GM12864 (cell line): ENCODE data around the gene ENTREP3.
"Not testable (repeated sequence)": the region's sequence is repeated elsewhere in the genome, so short reads cannot be mapped to it uniquely, and the experiment has no call there.

Experiments
- DNase-seq: peaks from one replicate; pipeline ENCODE4 v3.0.0-alpha.2; 2011; ENCODE audit warnings: low read depth
- H3K4me3 ChIP-seq: 2 replicates; pipeline ENCODE4 v1.5.1; 2011; ENCODE audit warnings: mild to moderate bottlenecking, low read depth, low read length, control low read depth
- CTCF ChIP-seq: IDR thresholded peaks from 2 replicates; pipeline ENCODE4 v1.5.1; 2011; ENCODE audit warnings: low read depth, mild to moderate bottlenecking, moderate library complexity, low read length, control low read depth, inconsistent platforms; ENCODE audit errors: missing control alignments

The ENTREP3 gene

GRCh38 chr1:155241841-155242264 is 13.4 kb downstream of the ENTREP3 start:
- DNase-seq: no peak
- no peak for TF ChIP-seq CTCF
- H3K4me3 ChIP-seq: no peak overlapping the region

DNA sequence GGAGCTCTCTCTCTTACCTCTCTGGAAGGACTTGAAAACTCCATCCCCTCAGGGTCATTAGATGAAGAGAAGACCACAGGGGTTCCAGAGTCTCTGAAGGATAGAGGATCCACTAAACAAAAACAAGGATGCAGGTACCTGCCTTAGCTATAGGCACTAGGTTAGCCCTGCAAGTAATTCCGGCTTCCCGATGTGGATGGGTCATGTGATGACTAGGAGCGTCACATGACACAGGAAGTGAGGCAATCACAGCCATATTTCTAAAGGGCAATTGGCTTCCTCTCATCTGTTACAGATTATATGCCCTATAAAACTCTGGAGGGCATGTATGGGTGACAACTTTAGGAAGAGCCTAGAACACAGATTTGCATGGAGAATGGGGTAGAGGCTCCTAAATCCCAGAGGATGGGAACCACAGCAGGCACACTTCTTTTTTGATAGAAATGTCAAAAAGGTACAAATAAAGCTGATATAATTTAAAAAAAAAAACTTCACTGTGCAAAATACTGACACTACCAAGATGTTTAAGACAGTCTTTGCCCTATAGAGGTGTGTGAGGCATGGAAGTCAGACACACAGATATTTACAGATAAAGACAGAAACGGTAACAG is 14.1 kb downstream of the ENTREP3 start:
- H3K4me3 ChIP-seq: peak overlapping the region; percentile 59
- no peak for TF ChIP-seq CTCF
- no peak for DNase-seq

GRCh38 chr1:155236451-155236850 is 18.8 kb downstream of the ENTREP3 start:
- H3K4me3 ChIP-seq: no peak overlapping the region
- no peak for TF ChIP-seq CTCF
- DNase-seq: no peak

DNA sequence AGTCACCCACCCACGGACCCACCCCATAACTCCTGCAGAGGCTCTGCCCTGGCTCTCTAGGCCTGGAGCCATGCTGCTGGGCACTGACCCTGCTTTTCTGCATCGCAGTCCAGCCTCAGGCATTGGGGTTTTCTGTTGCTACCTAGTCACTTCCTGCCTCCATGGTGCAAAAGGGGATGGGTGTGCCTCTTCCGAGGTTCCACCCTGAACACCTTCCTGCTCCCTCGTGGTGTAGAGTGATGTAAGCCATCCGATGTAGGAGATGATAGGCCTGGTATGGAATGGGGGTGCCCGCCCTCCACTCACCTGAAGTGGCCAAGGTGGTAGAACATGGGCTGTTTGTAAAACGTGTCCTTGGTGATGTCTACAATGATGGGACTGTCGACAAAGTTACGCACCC is 19.9 kb downstream of the ENTREP3 start:
- H3K4me3 ChIP-seq, DNase-seq: not testable (repeated sequence)

DNA sequence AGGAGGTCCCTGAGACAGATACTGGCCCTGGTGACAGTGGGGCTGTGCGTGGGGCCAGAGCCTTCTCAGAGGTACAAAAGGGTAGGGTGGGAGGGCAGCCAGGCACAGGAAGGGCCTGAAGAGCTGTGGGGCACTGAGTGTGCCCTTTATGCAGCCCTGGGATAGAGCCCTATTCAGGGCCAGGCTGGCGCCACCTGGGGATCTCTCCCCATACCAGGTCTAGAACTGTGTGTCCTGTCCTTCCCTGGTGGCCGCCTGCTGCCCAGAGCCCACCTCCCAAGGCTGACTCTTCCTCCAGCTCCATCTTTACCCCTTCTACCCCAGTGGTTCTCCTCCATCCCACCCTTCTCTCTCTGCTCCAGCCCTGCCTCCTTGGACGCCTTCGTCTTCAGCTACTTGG is 21.8 kb downstream of the ENTREP3 start:
- not testable (repeated sequence) for DNase-seq, H3K4me3 ChIP-seq

DNA sequence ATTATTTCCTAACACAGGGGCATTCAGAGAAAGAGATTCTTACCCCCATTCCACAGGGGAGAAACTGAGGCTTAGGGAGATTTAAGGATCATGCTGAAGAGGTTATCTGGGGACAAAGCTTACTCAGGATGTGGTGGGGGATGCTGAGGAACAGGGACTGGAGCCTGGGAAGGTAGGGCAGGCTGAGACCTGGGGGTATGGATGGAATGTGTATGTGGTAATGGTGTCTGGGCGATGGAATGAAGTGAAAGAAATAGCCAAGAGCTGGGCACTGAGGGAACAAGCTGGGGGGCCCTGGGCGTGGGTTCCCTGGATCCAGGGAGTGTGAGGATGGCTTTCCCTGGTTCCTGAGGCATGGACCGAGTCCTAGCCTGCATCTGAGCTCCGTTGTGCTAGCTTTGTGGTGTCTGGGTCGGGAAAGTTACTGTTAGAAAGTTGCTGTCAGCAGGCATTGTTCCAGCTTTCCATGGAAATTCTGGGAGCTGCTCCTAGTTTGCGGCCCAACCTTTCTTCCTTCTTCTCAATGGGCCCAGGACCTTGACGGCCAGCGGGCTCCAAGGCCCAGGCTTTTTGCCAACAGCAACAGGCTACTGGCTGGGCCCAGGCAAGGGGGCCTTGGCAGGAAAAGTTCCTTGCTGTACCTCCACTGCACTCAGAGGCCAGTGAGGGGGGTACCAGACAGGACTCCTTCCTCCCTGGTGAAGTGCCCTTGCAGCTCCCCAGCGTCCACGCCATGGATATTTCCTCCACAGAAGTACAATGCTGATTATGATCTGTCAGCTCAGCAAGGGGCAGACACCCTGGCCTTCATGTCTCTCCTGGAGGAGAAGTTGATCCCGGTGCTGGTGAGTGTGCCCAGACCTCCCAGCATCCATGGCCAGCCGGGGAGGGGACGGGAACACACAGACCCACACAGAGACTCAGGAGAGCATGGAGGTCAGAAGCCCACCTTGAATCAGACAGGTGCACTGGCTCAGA is 23.0 kb downstream of the ENTREP3 start:
- not testable (repeated sequence) for DNase-seq, H3K4me3 ChIP-seq

GRCh38 chr1:155231302-155231701 is 24.0 kb downstream of the ENTREP3 start:
- not testable (repeated sequence) for H3K4me3 ChIP-seq, DNase-seq

DNA sequence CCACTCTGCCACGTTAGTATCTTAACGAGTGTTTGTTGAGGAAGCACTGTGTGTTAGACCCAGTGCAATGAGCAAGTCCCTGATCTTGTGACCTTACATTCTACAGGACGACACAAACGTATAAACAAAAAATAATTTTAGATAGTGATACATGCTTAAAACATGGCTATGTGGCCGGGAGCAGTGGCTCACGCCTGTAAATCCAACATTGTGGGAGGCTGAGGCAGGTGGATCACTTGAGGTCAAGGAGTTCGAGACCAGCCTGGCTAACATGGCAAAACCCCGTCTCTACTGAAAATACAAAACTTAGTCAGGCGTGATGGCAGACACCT is 27.2 kb downstream of the ENTREP3 start:
- DNase-seq: no peak

More for the DNA sequence above, 27.2 kb downstream of the ENTREP3 start:
- H3K4me3 ChIP-seq: peak overlapping the region; percentile 60
- no peak for TF ChIP-seq CTCF
